Astrocyte (in vitro differentiated cells and primary cell): Measurements from ENCODE around the gene FBXW7.

Experiments
- EZH2 ChIP-seq: IDR thresholded peaks from 2 replicates; pipeline ENCODE4 v1.6.1; 2012; ENCODE audit warnings: mild to moderate bottlenecking, low read length, inconsistent platforms; ENCODE audit not compliant: insufficient read depth
- TF ChIP-seq, protein P1 (sequence below): IDR thresholded peaks from 2 replicates; pipeline ENCODE4 v1.5.1; 2011; ENCODE audit warnings: low read depth, mild to moderate bottlenecking, inconsistent platforms, low read length, moderate library complexity; ENCODE audit not compliant: insufficient read depth

DNA sequence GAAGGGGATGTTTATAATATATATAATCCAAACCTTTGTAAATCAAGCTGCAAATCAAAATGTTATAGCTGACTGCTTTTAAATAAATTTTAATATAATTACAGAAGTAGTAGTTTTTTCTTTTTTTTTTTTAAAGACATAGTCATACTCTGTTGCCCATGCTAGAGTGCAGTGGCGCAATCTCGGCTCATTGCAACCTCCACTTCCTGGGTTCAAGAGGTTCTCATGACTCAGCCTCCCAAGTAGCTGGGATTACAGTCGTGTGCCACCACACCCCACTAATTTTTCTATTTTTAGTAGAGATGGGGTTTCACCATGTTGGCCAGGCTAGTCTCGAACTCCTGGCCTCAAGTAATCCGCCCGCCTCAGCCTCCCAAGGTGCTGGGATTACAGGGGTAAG, 178.7 kb downstream of the FBXW7 start:
- TF ChIP-seq, protein P1, sequence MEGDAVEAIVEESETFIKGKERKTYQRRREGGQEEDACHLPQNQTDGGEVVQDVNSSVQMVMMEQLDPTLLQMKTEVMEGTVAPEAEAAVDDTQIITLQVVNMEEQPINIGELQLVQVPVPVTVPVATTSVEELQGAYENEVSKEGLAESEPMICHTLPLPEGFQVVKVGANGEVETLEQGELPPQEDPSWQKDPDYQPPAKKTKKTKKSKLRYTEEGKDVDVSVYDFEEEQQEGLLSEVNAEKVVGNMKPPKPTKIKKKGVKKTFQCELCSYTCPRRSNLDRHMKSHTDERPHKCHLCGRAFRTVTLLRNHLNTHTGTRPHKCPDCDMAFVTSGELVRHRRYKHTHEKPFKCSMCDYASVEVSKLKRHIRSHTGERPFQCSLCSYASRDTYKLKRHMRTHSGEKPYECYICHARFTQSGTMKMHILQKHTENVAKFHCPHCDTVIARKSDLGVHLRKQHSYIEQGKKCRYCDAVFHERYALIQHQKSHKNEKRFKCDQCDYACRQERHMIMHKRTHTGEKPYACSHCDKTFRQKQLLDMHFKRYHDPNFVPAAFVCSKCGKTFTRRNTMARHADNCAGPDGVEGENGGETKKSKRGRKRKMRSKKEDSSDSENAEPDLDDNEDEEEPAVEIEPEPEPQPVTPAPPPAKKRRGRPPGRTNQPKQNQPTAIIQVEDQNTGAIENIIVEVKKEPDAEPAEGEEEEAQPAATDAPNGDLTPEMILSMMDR, result no peak
- TF ChIP-seq EZH2, result no peak
